ENCODE results near the gene OR2A12. TPM values are rescaled to one million over a fixed set of nuclear protein-coding genes. Genes with fewer than 3 reads are reported as not detected.

OR2A12 gene
- polyA plus RNA-seq, 2 of the 4 experiments (the other 2 are of a cell fraction): not detected

GRCh38 chr7:144148224-144148827 is 62.2 kb downstream of the OR2A12 start:
- no peak for TF ChIP-seq RAD21 (conservative IDR thresholded peaks at IDR 0.05 in 1 of 2, IDR thresholded peaks at IDR 0.05 in 1 of 2)
- TF ChIP-seq ZNF302 (CRISPR knock-in tag; IDR thresholded peaks at IDR 0.05): no peak
- no peak for TF ChIP-seq USF2 (IDR thresholded peaks at IDR 0.05)
- TF ChIP-seq SREBF2 (IDR thresholded peaks at IDR 0.05): no peak
- TF ChIP-seq RCOR1 (IDR thresholded peaks at IDR 0.05; ENCODE audit: low read depth, low read length): no peak
- TF ChIP-seq HEYL (CRISPR knock-in tag; IDR thresholded peaks at IDR 0.05): no peak
- no peak for TF ChIP-seq HOXB13 (CRISPR knock-in tag; IDR thresholded peaks at IDR 0.05; ENCODE audit: low read depth)
- no peak for TF ChIP-seq KDM5A (IDR thresholded peaks at IDR 0.05)
- no peak overlapping the region for H3K4me3 ChIP-seq
- H3K27ac ChIP-seq: no peak overlapping the region
- 20% methylated on average over 2 of the region's 2 CpGs for WGBS (ENCODE audit: missing lambda C conversion rate)
- H3K9me3 ChIP-seq: peaks cover 7% of the 10 kb centered on the region; the same call in 1 of the 3 replicates
- no peaks in the 10 kb centered on the region for H3K4me1 ChIP-seq
- POLR2A ChIA-PET: no interaction called here
- H3K4me2 ChIP-seq: no peak overlapping the region
- CTCF ChIA-PET: interaction anchor here (0.7 kb wide), 1 partner anchor 20 kb away, joined by 3 read pairs; no protein-coding TSS in a partner anchor
- ATAC-seq (no peak), DNase-seq (ENCODE audit: low read depth in 1 of 2, low spot score in 1 of 2) (no peak), FAIRE-seq (no peak)

Small RNAs within 50 kb of the gene (small RNA-seq; reads per million reads assigned to genes)
- 0 reads per million in 6 experiments for gene OR2A41P

Other genes with a start within 250 kb of the OR2A12 start
- 32.7 and 33.5 TPM in 2 replicates for gene TCAF1, start 184.1 kb upstream of the OR2A12 start, polyA plus RNA-seq (2011; rRNA removed)
- gene TCAF1, start 184.1 kb upstream of the OR2A12 start, polyA plus RNA-seq (2017; fragmentation: RNase III; extraction: RNeasy Plus Mini Kit Qiagen cat#74134 plus additional on column Dnase treatment): 25.8 to 27.9 TPM (median 26.4 TPM) in 3 replicates
- gene OR2F2, start 151.0 kb upstream of the OR2A12 start, polyA plus RNA-seq (2011; rRNA removed): not detected in 2 replicates
- not detected in 3 replicates for gene OR2F2, start 151.0 kb upstream of the OR2A12 start, polyA plus RNA-seq (2017; fragmentation: RNase III; extraction: RNeasy Plus Mini Kit Qiagen cat#74134 plus additional on column Dnase treatment)
- gene OR2F1, start 131.4 kb upstream of the OR2A12 start, polyA plus RNA-seq (2011; rRNA removed): not detected in 2 replicates
- not detected in 3 replicates for gene OR2F1, start 131.4 kb upstream of the OR2A12 start, polyA plus RNA-seq (2017; fragmentation: RNase III; extraction: RNeasy Plus Mini Kit Qiagen cat#74134 plus additional on column Dnase treatment)
- gene OR6B1, start 86.0 kb upstream of the OR2A12 start, polyA plus RNA-seq (2011; rRNA removed): not detected in 2 replicates
- not detected in 3 replicates for gene OR6B1, start 86.0 kb upstream of the OR2A12 start, polyA plus RNA-seq (2017; fragmentation: RNase III; extraction: RNeasy Plus Mini Kit Qiagen cat#74134 plus additional on column Dnase treatment)
- not detected in 2 replicates for gene OR2A5, start 37.3 kb upstream of the OR2A12 start, polyA plus RNA-seq (2011; rRNA removed)
- not detected in 3 replicates for gene OR2A5, start 37.3 kb upstream of the OR2A12 start, polyA plus RNA-seq (2017; fragmentation: RNase III; extraction: RNeasy Plus Mini Kit Qiagen cat#74134 plus additional on column Dnase treatment)
- not detected in 2 replicates for gene OR2A25, start 16.5 kb upstream of the OR2A12 start, polyA plus RNA-seq (2011; rRNA removed)
- not detected in 3 replicates for gene OR2A25, start 16.5 kb upstream of the OR2A12 start, polyA plus RNA-seq (2017; fragmentation: RNase III; extraction: RNeasy Plus Mini Kit Qiagen cat#74134 plus additional on column Dnase treatment)
- not detected in 2 replicates for gene OR2A2, start 23.3 kb downstream of the OR2A12 start, polyA plus RNA-seq (2011; rRNA removed)
- not detected in 3 replicates for gene OR2A2, start 23.3 kb downstream of the OR2A12 start, polyA plus RNA-seq (2017; fragmentation: RNase III; extraction: RNeasy Plus Mini Kit Qiagen cat#74134 plus additional on column Dnase treatment)
- not detected in 2 replicates for gene OR2A14, start 36.9 kb downstream of the OR2A12 start, polyA plus RNA-seq (2011; rRNA removed)
- gene OR2A14, start 36.9 kb downstream of the OR2A12 start, polyA plus RNA-seq (2017; fragmentation: RNase III; extraction: RNeasy Plus Mini Kit Qiagen cat#74134 plus additional on column Dnase treatment): not detected in 3 replicates
- 0.08 and 0.22 TPM in 2 replicates for gene CTAGE4, start 97.2 kb downstream of the OR2A12 start, polyA plus RNA-seq (2011; rRNA removed)
- not detected in 3 replicates for gene CTAGE4, start 97.2 kb downstream of the OR2A12 start, polyA plus RNA-seq (2017; fragmentation: RNase III; extraction: RNeasy Plus Mini Kit Qiagen cat#74134 plus additional on column Dnase treatment)
- gene ARHGEF35, start 109.6 kb downstream of the OR2A12 start, polyA plus RNA-seq (2011; rRNA removed): 0.54 and 0.94 TPM in 2 replicates
- gene ARHGEF35, start 109.6 kb downstream of the OR2A12 start, polyA plus RNA-seq (2017; fragmentation: RNase III; extraction: RNeasy Plus Mini Kit Qiagen cat#74134 plus additional on column Dnase treatment): 0.71 to 1.3 TPM (median 1.2 TPM) in 3 replicates
- gene OR2A42, start 153.3 kb downstream of the OR2A12 start, polyA plus RNA-seq (2011; rRNA removed): not detected in 2 replicates
- gene OR2A42, start 153.3 kb downstream of the OR2A12 start, polyA plus RNA-seq (2017; fragmentation: RNase III; extraction: RNeasy Plus Mini Kit Qiagen cat#74134 plus additional on column Dnase treatment): not detected in 3 replicates
- gene OR2A7, start 178.5 kb downstream of the OR2A12 start, polyA plus RNA-seq (2011; rRNA removed): not detected in 2 replicates
- not detected in 3 replicates for gene OR2A7, start 178.5 kb downstream of the OR2A12 start, polyA plus RNA-seq (2017; fragmentation: RNase III; extraction: RNeasy Plus Mini Kit Qiagen cat#74134 plus additional on column Dnase treatment)
- 0.06 TPM in 1 of 2 replicates, not detected in the other for gene CTAGE8, start 183.0 kb downstream of the OR2A12 start, polyA plus RNA-seq (2011; rRNA removed)
- gene CTAGE8, start 183.0 kb downstream of the OR2A12 start, polyA plus RNA-seq (2017; fragmentation: RNase III; extraction: RNeasy Plus Mini Kit Qiagen cat#74134 plus additional on column Dnase treatment): not detected in 3 replicates
- not detected in 2 replicates for gene OR2A1, start 226.1 kb downstream of the OR2A12 start, polyA plus RNA-seq (2011; rRNA removed)
- gene OR2A1, start 226.1 kb downstream of the OR2A12 start, polyA plus RNA-seq (2017; fragmentation: RNase III; extraction: RNeasy Plus Mini Kit Qiagen cat#74134 plus additional on column Dnase treatment): not detected in 3 replicates

Measured in A549 (cell line).